HuH-7.5 (cell line): ENCODE results near the gene STAU1.
"Not testable (repeated sequence)": the region's sequence is repeated elsewhere in the genome, so short reads cannot be mapped to it uniquely, and the experiment has no call there.

Experiments
- DNase-seq: peaks from one replicate; pipeline ENCODE4 v3.0.0; 2011; ENCODE audit warnings: low spot score

STAU1 gene

GRCh38 chr20:49187851-49188641, at the start of gene STAU1:
TSS of gene STAU1 (minus strand) at chr20:49188334. CDS start at chr20:49166201, 22,133 bp downstream.
- peak; percentile 98 for DNase-seq

GRCh38 chr20:49237531-49237930, 49.4 kb upstream of the STAU1 start:
- no peak for DNase-seq

- no peak for DNase-seq
These were observed 48.2 kb upstream of the STAU1 start for GRCh38 chr20:49236301-49236700.

GRCh38 chr20:49234831-49235230, 46.7 kb upstream of the STAU1 start:
- DNase-seq: no peak

- DNase-seq: no peak
These were observed 45.1 kb upstream of the STAU1 start for GRCh38 chr20:49233226-49233625.

GRCh38 chr20:49231471-49231870, 43.3 kb upstream of the STAU1 start:
- DNase-seq: no peak

- DNase-seq: no peak
These were observed 42.5 kb upstream of the STAU1 start for GRCh38 chr20:49230561-49231133.

- DNase-seq: no peak
These were observed 41.9 kb upstream of the STAU1 start for GRCh38 chr20:49230021-49230420.

- DNase-seq: no peak
These were observed 41.2 kb upstream of the STAU1 start for GRCh38 chr20:49229381-49229780.

- DNase-seq: no peak
These were observed 40.5 kb upstream of the STAU1 start for GRCh38 chr20:49228676-49229075.

GRCh38 chr20:49225896-49226295, 37.8 kb upstream of the STAU1 start:
- DNase-seq: no peak

GRCh38 chr20:49219924-49220831, 32.0 kb upstream of the STAU1 start:
- DNase-seq: no peak

- peak; percentile 89 for DNase-seq
These were observed 31.2 kb upstream of the STAU1 start, which contains the start of gene DDX27 for GRCh38 chr20:49219091-49219923. TSS of gene DDX27 (plus strand) at chr20:49219416. CDS start at chr20:49219449, 33 bp downstream.

GRCh38 chr20:49218739-49219090, 30.6 kb upstream of the STAU1 start:
- not testable (repeated sequence) for DNase-seq

- peak; percentile 68 for DNase-seq
These were observed 29.0 kb upstream of the STAU1 start for GRCh38 chr20:49216991-49217578.

- DNase-seq: no peak
These were observed 27.1 kb upstream of the STAU1 start for GRCh38 chr20:49215232-49215631.

GRCh38 chr20:49214571-49214970, 26.4 kb upstream of the STAU1 start:
- DNase-seq: no peak

- no peak for DNase-seq
These were observed 22.6 kb upstream of the STAU1 start for GRCh38 chr20:49210757-49211110.

GRCh38 chr20:49210101-49210756, 22.1 kb upstream of the STAU1 start:
- no peak for DNase-seq

GRCh38 chr20:49207076-49207475, 18.9 kb upstream of the STAU1 start:
- DNase-seq: no peak

- no peak for DNase-seq
These were observed 15.6 kb upstream of the STAU1 start for GRCh38 chr20:49203746-49204145.
